Measurements from ENCODE around the gene PTPRA. TPM values are rescaled to one million over a fixed set of nuclear protein-coding genes. Genes with fewer than 3 reads are reported as not detected.

The PTPRA gene
- total and polyA plus RNA-seq, 2 of the 13 experiments (the other 11 are each of a cell fraction or from before 2014, with no cell fraction given), result 47.2 to 127 TPM

GRCh38 chr20:3082955-3083952 lies 210.0 kb downstream of the PTPRA start (continued):
- peak; percentile 40; the same call in 1 of the 2 replicates for TF ChIP-seq IKZF5 (CRISPR knock-in tag; IDR thresholded peaks at IDR 0.05)
- no peak for TF ChIP-seq PBX2 (CRISPR knock-in tag; IDR thresholded peaks at IDR 0.05)
- TF ChIP-seq TBL1XR1 (IDR thresholded peaks at IDR 0.05; ENCODE audit: borderline replicate concordance, low read length, partially characterized antibody), result no peak
- 0 out of 2 replicates have a peak, but pooled peaks have one; percentile 22 for TF ChIP-seq HNF4G (IDR thresholded peaks at IDR 0.05; ENCODE audit: borderline replicate concordance, low read depth, low read length)
- TF ChIP-seq HNF4G (CRISPR knock-in tag; IDR thresholded peaks at IDR 0.05; ENCODE audit: borderline replicate concordance, low read depth), result 0 out of 2 replicates have a peak, but pooled peaks have one; percentile 11
- no peak for TF ChIP-seq GPBP1L1 (CRISPR knock-in tag; IDR thresholded peaks at IDR 0.05)
- TF ChIP-seq TAF1 (CRISPR knock-in tag; IDR thresholded peaks at IDR 0.05), result no peak
- TF ChIP-seq MYC (CRISPR knock-in tag; IDR thresholded peaks at IDR 0.05; ENCODE audit: borderline replicate concordance), result no peak
- peak; percentile 72 for TF ChIP-seq ZNF687 (CRISPR knock-in tag; IDR thresholded peaks at IDR 0.05)
- TF ChIP-seq ZNF776 (CRISPR knock-in tag; IDR thresholded peaks at IDR 0.05), result peak; percentile 27; the same call in 1 of the 2 replicates
- peak; percentile 74 for TF ChIP-seq HNRNPK (IDR thresholded peaks at IDR 0.05; ENCODE audit: low read depth, low read length, poor library complexity, severe bottlenecking)
- peak; percentile 20; the same call in 1 of the 2 replicates for TF ChIP-seq SALL1 (CRISPR knock-in tag; IDR thresholded peaks at IDR 0.05)
- peak; percentile 73; the same call in 1 of the 2 replicates for TF ChIP-seq ZBTB38 (CRISPR knock-in tag; IDR thresholded peaks at IDR 0.05)
- TF ChIP-seq ZNF619 (CRISPR knock-in tag; IDR thresholded peaks at IDR 0.05), result no peak
- TF ChIP-seq SALL2 (CRISPR knock-in tag; IDR thresholded peaks at IDR 0.05), result 0 out of 2 replicates have a peak, but pooled peaks have one; percentile 14
- TF ChIP-seq NFIB (CRISPR knock-in tag; IDR thresholded peaks at IDR 0.05; ENCODE audit: borderline replicate concordance), result 0 out of 2 replicates have a peak, but pooled peaks have one; percentile 40
